ENCODE data around the gene WDR17.

Gene WDR17

GRCh38 chr4:176137631-176138030, 72.0 kb downstream of the WDR17 start:
- TF ChIP-seq YY1 (IDR thresholded peaks at IDR 0.05; ENCODE audit: insufficient read depth, insufficient read length) (no peak), SUZ12 (IDR thresholded peaks at IDR 0.05; ENCODE audit: extremely low read depth, insufficient read depth, insufficient read length) (no peak), ZNF274 (IDR thresholded peaks at IDR 0.05; ENCODE audit: low read depth, low read length) (no peak)
- no peak for DNase-seq (ENCODE audit: low read depth, low spot score)
- H3K4me1 ChIP-seq (ENCODE audit: insufficient read depth, insufficient read length) = no peaks in the 10 kb centered on the region
- no peak overlapping the region for H3K9ac ChIP-seq (ENCODE audit: insufficient read length, low read depth)
- no peaks in the 10 kb centered on the region for H3K27me3 ChIP-seq (ENCODE audit: insufficient read depth, insufficient read length)
- H3K4me3 ChIP-seq (ENCODE audit: insufficient read length, low read depth) = no peak overlapping the region
- H3K9me3 ChIP-seq (ENCODE audit: insufficient read depth, low read length) = no peaks in the 10 kb centered on the region
- H3K36me3 ChIP-seq (ENCODE audit: insufficient read depth, insufficient read length, low read length) = no peaks in the 10 kb centered on the region

- Histone ChIP-seq H3K9ac (ENCODE audit: insufficient read length, low read depth) (no peak overlapping the region), H3K4me1 (ENCODE audit: insufficient read depth, insufficient read length) (no peaks in the 10 kb centered on the region), H3K4me3 (ENCODE audit: insufficient read length, low read depth) (no peak overlapping the region), H3K27me3 (ENCODE audit: insufficient read depth, insufficient read length) (no peaks in the 10 kb centered on the region), H3K9me3 (ENCODE audit: insufficient read depth, low read length) (no peaks in the 10 kb centered on the region), H3K36me3 (ENCODE audit: insufficient read depth, insufficient read length, low read length) (no peaks in the 10 kb centered on the region)
- no peak for DNase-seq (ENCODE audit: low read depth, low spot score)
- no peak for TF ChIP-seq YY1 (IDR thresholded peaks at IDR 0.05; ENCODE audit: insufficient read depth, insufficient read length)
- no peak for TF ChIP-seq SUZ12 (IDR thresholded peaks at IDR 0.05; ENCODE audit: extremely low read depth, insufficient read depth, insufficient read length)
- no peak for TF ChIP-seq ZNF274 (IDR thresholded peaks at IDR 0.05; ENCODE audit: low read depth, low read length)
Measured at GRCh38 chr4:176139518-176139917, 73.9 kb downstream of the WDR17 start.

GRCh38 chr4:176142253-176142652, 76.6 kb downstream of the WDR17 start:
- Histone ChIP-seq H3K36me3 (ENCODE audit: insufficient read depth, insufficient read length, low read length) (no peaks in the 10 kb centered on the region), H3K27me3 (ENCODE audit: insufficient read depth, insufficient read length) (no peaks in the 10 kb centered on the region), H3K9ac (ENCODE audit: insufficient read length, low read depth) (no peak overlapping the region), H3K9me3 (ENCODE audit: insufficient read depth, low read length) (no peaks in the 10 kb centered on the region), H3K4me3 (ENCODE audit: insufficient read length, low read depth) (no peak overlapping the region), H3K4me1 (ENCODE audit: insufficient read depth, insufficient read length) (no peaks in the 10 kb centered on the region)
- DNase-seq (ENCODE audit: low read depth, low spot score) = no peak
- TF ChIP-seq ZNF274 (IDR thresholded peaks at IDR 0.05; ENCODE audit: low read depth, low read length) (no peak), YY1 (IDR thresholded peaks at IDR 0.05; ENCODE audit: insufficient read depth, insufficient read length) (no peak), SUZ12 (IDR thresholded peaks at IDR 0.05; ENCODE audit: extremely low read depth, insufficient read depth, insufficient read length) (no peak)

- Histone ChIP-seq H3K36me3 (ENCODE audit: insufficient read depth, insufficient read length, low read length) (no peaks in the 10 kb centered on the region), H3K27me3 (ENCODE audit: insufficient read depth, insufficient read length) (no peaks in the 10 kb centered on the region), H3K9me3 (ENCODE audit: insufficient read depth, low read length) (no peaks in the 10 kb centered on the region), H3K4me1 (ENCODE audit: insufficient read depth, insufficient read length) (no peaks in the 10 kb centered on the region), H3K4me3 (ENCODE audit: insufficient read length, low read depth) (no peak overlapping the region), H3K9ac (ENCODE audit: insufficient read length, low read depth) (no peak overlapping the region)
- DNase-seq (ENCODE audit: low read depth, low spot score) = no peak
- TF ChIP-seq ZNF274 (IDR thresholded peaks at IDR 0.05; ENCODE audit: low read depth, low read length) = no peak
- no peak for TF ChIP-seq YY1 (IDR thresholded peaks at IDR 0.05; ENCODE audit: insufficient read depth, insufficient read length)
- no peak for TF ChIP-seq SUZ12 (IDR thresholded peaks at IDR 0.05; ENCODE audit: extremely low read depth, insufficient read depth, insufficient read length)
Measured at GRCh38 chr4:176149680-176150355, 84.2 kb downstream of the WDR17 start.

- Histone ChIP-seq H3K9ac (ENCODE audit: insufficient read length, low read depth) (no peak overlapping the region), H3K36me3 (ENCODE audit: insufficient read depth, insufficient read length, low read length) (no peaks in the 10 kb centered on the region), H3K27me3 (ENCODE audit: insufficient read depth, insufficient read length) (no peaks in the 10 kb centered on the region), H3K9me3 (ENCODE audit: insufficient read depth, low read length) (no peaks in the 10 kb centered on the region), H3K4me3 (ENCODE audit: insufficient read length, low read depth) (no peak overlapping the region), H3K4me1 (ENCODE audit: insufficient read depth, insufficient read length) (no peaks in the 10 kb centered on the region)
- TF ChIP-seq YY1 (IDR thresholded peaks at IDR 0.05; ENCODE audit: insufficient read depth, insufficient read length) = no peak
- no peak for TF ChIP-seq ZNF274 (IDR thresholded peaks at IDR 0.05; ENCODE audit: low read depth, low read length)
- TF ChIP-seq SUZ12 (IDR thresholded peaks at IDR 0.05; ENCODE audit: extremely low read depth, insufficient read depth, insufficient read length) = no peak
- DNase-seq (ENCODE audit: low read depth, low spot score) = no peak
Measured at GRCh38 chr4:176150356-176150682, 84.7 kb downstream of the WDR17 start.

GRCh38 chr4:176150704-176151103, 85.1 kb downstream of the WDR17 start:
- Histone ChIP-seq H3K4me3 (ENCODE audit: insufficient read length, low read depth) (no peak overlapping the region), H3K9me3 (ENCODE audit: insufficient read depth, low read length) (no peaks in the 10 kb centered on the region), H3K4me1 (ENCODE audit: insufficient read depth, insufficient read length) (no peaks in the 10 kb centered on the region), H3K27me3 (ENCODE audit: insufficient read depth, insufficient read length) (no peaks in the 10 kb centered on the region), H3K9ac (ENCODE audit: insufficient read length, low read depth) (no peak overlapping the region), H3K36me3 (ENCODE audit: insufficient read depth, insufficient read length, low read length) (no peaks in the 10 kb centered on the region)
- TF ChIP-seq ZNF274 (IDR thresholded peaks at IDR 0.05; ENCODE audit: low read depth, low read length) (no peak), YY1 (IDR thresholded peaks at IDR 0.05; ENCODE audit: insufficient read depth, insufficient read length) (no peak), SUZ12 (IDR thresholded peaks at IDR 0.05; ENCODE audit: extremely low read depth, insufficient read depth, insufficient read length) (no peak)
- DNase-seq (ENCODE audit: low read depth, low spot score) = no peak

- TF ChIP-seq SUZ12 (IDR thresholded peaks at IDR 0.05; ENCODE audit: extremely low read depth, insufficient read depth, insufficient read length) = no peak
- TF ChIP-seq YY1 (IDR thresholded peaks at IDR 0.05; ENCODE audit: insufficient read depth, insufficient read length) = no peak
- TF ChIP-seq ZNF274 (IDR thresholded peaks at IDR 0.05; ENCODE audit: low read depth, low read length) = no peak
- no peaks in the 10 kb centered on the region for H3K27me3 ChIP-seq (ENCODE audit: insufficient read depth, insufficient read length)
- H3K9ac ChIP-seq (ENCODE audit: insufficient read length, low read depth) = no peak overlapping the region
- H3K4me1 ChIP-seq (ENCODE audit: insufficient read depth, insufficient read length) = no peaks in the 10 kb centered on the region
- no peaks in the 10 kb centered on the region for H3K36me3 ChIP-seq (ENCODE audit: insufficient read depth, insufficient read length, low read length)
- DNase-seq (ENCODE audit: low read depth, low spot score) = no peak
- no peaks in the 10 kb centered on the region for H3K9me3 ChIP-seq (ENCODE audit: insufficient read depth, low read length)
- H3K4me3 ChIP-seq (ENCODE audit: insufficient read length, low read depth) = no peak overlapping the region
Measured at GRCh38 chr4:176153124-176153523, 87.5 kb downstream of the WDR17 start.
